Subcutaneous abdominal adipose tissue (tissue), 5 donors: ENCODE data around the gene TRDN.
"Not testable (repeated sequence)": the region's sequence is repeated elsewhere in the genome, so short reads cannot be mapped to it uniquely, and the experiment has no call there.

Source experiments
- H3K27ac ChIP-seq: one replicate; pipeline ENCODE4 v1.7.0; 2013; ENCODE audit warnings: low read depth, mild to moderate bottlenecking, inconsistent platforms, low read length, moderate library complexity
- H3K27me3 ChIP-seq, 5 donors: one replicate each; pipeline ENCODE4 v1.7.0; 2013; ENCODE audit warnings: low read length in 5 of 5, inconsistent platforms in 1 of 5; ENCODE audit not compliant: control insufficient read depth in 5 of 5, insufficient read depth in 4 of 5
- H3K36me3 ChIP-seq, 5 donors: one replicate each; pipeline ENCODE4 v1.7.0; 2013; ENCODE audit warnings: low read length in 5 of 5; ENCODE audit not compliant: control insufficient read depth in 5 of 5, insufficient read depth in 5 of 5
- H3K4me1 ChIP-seq, 5 donors: one replicate each; pipeline ENCODE4 v1.7.0; 2013; ENCODE audit warnings: low read length in 5 of 5, mild to moderate bottlenecking in 3 of 5, moderate library complexity in 1 of 5; ENCODE audit not compliant: control insufficient read depth in 5 of 5, insufficient read depth in 5 of 5
- H3K4me3 ChIP-seq, 5 donors: one replicate each; pipeline ENCODE4 v1.7.0; 2013; ENCODE audit warnings: low read length in 5 of 5, low read depth in 1 of 5
- H3K9ac ChIP-seq, 5 donors: one replicate each; pipeline ENCODE4 v1.7.0; 2013; ENCODE audit warnings: low read length in 5 of 5, mild to moderate bottlenecking in 4 of 5, moderate library complexity in 3 of 5
- H3K9me3 ChIP-seq, 5 donors: one replicate each; pipeline ENCODE4 v1.7.0; 2013; ENCODE audit warnings: low read length in 5 of 5; ENCODE audit not compliant: control insufficient read depth in 5 of 5
- donor health status: healthy.
- donor health status: healthy.
- donor health status: healthy.
- donor health status: healthy.
- donor health status: healthy.

Gene TRDN

DNA sequence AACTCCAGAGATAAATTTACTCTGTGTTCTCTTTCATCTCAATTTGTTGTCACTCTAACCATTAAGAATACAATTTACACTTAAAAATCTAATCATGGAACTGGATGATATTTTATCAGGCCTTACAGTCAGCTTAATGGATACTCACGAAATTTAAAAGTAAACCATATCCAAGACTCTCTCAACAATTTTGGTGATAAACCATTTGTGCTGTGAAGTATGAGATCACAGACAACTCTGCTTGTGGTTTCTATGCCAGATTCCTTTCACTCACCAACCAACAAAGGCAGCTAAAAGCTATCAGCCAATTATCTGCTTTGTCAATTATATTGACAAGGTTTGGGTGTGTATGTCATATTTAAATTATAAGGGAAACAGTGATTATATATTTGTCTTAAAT, 155.8 kb downstream of the TRDN start:
- no peak overlapping the region for H3K27ac ChIP-seq
- H3K4me1 ChIP-seq: no peaks in the 10 kb centered on the region
- no peaks in the 10 kb centered on the region for H3K27me3 ChIP-seq
- H3K36me3 ChIP-seq: no peaks in the 10 kb centered on the region
- no peaks in the 10 kb centered on the region for H3K9me3 ChIP-seq
- no peak overlapping the region for H3K4me3 ChIP-seq
- H3K9ac ChIP-seq: no peak overlapping the region

DNA sequence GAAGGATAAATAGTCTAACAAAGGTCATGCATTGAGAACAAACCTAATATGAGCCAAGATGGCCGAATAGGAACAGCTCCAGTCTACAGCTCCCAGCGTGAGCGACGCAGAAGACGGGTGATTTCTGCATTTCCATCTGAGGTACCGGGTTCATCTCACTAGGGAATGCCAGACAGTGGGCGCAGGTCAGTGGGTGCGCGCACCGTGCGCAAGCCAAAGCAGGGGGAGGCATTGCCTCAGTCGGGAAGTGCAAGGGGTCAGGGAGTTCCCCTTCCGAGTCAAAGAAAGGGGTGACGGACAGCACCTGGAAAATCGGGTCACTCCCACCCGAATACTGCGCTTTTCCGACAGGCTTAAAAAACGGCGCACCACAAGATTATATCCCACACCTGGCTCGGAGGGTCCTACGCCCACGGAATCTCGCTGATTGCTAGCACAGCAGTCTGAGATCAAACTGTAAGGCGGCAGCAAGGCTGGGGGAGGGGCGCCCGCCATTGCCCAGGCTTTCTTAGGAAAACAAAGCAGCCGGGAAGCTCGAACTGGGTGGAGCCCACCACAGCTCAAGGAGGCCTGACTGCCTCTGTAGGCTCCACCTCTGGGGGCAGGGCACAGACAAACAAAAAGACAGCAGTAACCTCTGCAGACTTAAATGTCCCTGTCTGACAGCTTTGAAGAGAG, 164.6 kb downstream of the TRDN start:
- H3K9me3 ChIP-seq, H3K9ac ChIP-seq, H3K4me1 ChIP-seq, H3K27ac ChIP-seq, H3K27me3 ChIP-seq, H3K4me3 ChIP-seq, H3K36me3 ChIP-seq: not testable (repeated sequence)

DNA sequence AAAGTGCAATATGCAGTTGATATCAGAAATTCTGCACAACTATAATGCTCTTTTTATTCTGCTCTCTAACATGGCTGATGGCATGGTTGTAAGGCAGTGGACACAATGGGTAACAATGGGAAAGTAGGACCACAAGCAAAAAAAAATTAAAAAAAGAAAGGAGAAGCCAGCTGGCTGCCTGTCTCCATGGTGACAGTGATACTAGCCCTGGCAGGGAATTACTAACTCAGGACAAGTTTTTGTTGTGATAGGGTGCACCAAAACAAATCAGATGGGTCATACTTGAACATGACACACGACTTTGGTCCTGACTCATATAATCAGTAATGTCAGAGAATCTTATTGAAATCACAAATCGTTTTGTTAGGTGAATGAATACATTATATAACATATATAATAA, 169.4 kb downstream of the TRDN start:
- Histone ChIP-seq H3K4me1 (no peaks in the 10 kb centered on the region), H3K36me3 (no peaks in the 10 kb centered on the region), H3K27ac (no peak overlapping the region), H3K9ac (no peak overlapping the region), H3K4me3 (no peak overlapping the region), H3K27me3 (no peaks in the 10 kb centered on the region), H3K9me3 (no peaks in the 10 kb centered on the region)

DNA sequence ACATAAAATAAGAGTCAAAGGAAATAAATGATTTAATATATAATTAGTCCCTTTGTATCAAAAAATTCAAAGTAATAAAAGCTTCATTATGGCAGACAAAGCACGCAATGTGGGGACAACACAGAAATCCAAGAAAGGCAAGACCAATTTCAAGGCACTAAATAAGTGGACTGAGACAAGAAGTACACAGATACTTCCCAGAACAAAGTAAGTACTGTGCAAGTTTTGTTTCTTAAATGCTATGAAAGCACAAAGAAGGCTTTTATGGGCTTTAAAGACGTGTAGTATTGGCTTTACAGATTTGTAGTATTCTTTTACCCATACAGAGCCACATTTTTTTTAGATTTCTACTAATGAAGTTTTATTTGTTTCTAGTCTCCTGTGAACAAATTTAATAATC, 174.6 kb downstream of the TRDN start:
- Histone ChIP-seq H3K9me3 (no peaks in the 10 kb centered on the region), H3K4me1 (no peaks in the 10 kb centered on the region), H3K27ac (no peak overlapping the region), H3K36me3 (no peaks in the 10 kb centered on the region), H3K9ac (no peak overlapping the region), H3K27me3 (no peaks in the 10 kb centered on the region), H3K4me3 (no peak overlapping the region)

DNA sequence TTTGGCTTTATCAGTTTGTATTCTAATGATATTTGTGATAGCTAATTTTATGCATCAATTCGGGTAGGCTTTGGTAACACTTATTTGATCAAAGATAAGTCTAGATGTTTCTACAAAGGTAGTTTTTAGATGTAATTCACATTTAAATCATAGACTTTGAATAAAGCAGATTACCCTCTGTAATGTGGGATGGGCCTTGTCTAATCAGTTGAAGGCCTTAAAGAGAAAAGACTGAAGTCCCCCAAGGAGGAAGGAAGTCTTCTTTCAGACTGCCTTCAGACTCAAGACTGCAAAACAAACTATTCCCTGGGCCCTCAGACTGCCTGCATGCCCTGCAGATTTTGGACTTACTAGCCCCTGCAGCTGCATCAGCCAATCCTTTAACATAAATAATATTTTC, 178.5 kb downstream of the TRDN start:
- no peaks in the 10 kb centered on the region for H3K36me3 ChIP-seq
- no peak overlapping the region for H3K9ac ChIP-seq
- H3K9me3 ChIP-seq: no peaks in the 10 kb centered on the region
- no peaks in the 10 kb centered on the region for H3K4me1 ChIP-seq
- H3K4me3 ChIP-seq: no peak overlapping the region
- H3K27me3 ChIP-seq: no peaks in the 10 kb centered on the region
- no peak overlapping the region for H3K27ac ChIP-seq

DNA sequence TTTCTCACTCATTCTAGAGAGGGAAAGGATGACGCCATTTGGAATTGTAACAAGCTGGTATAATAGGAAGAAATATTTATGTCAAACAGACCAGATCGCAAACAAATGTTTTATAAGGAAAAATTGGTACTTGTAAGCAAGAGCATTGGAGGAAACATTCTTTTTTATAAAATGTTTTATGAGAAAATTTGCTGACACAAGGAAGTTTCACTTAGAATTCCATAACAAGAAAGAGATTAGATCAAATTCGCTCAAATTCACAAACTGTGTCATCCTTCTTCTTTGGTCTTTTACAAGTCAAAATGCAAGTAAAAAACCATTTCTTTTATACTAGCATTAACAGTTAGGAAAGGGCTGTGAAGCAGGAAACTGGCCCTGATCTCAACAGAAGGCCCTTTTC, 179.9 kb downstream of the TRDN start:
- H3K27me3 ChIP-seq: no peaks in the 10 kb centered on the region
- peaks cover 0 to 5% (median 0%) of the 10 kb centered on the region in 5 donors for H3K9me3 ChIP-seq
- no peaks in the 10 kb centered on the region for H3K4me1 ChIP-seq
- H3K4me3 ChIP-seq: no peak overlapping the region
- no peaks in the 10 kb centered on the region for H3K36me3 ChIP-seq
- no peak overlapping the region for H3K9ac ChIP-seq
- H3K27ac ChIP-seq: no peak overlapping the region

DNA sequence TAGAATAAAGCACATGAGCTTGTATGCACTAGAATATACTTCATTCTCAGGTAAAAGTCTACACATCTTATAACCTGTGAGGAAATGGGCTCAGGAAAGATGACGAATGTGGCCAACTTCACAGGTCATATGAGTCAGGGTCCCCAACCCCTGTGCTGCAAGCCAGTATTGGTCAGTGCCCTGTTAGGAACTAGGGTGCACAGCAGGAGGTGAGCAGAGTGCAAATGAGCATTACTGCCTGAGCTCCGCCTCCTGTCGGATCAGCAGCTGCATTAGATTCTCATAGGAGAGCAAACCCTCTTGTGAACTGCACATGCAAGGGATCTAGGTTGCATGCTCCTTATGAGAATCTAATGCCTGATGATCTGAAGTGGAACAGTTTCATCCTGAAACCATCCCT, 182.3 kb downstream of the TRDN start:
- no peak overlapping the region for H3K27ac ChIP-seq
- H3K4me1 ChIP-seq: no peaks in the 10 kb centered on the region
- no peak overlapping the region for H3K9ac ChIP-seq
- no peaks in the 10 kb centered on the region for H3K36me3 ChIP-seq
- H3K9me3 ChIP-seq: peaks cover 0 to 6% (median 0%) of the 10 kb centered on the region in 5 donors
- H3K4me3 ChIP-seq: no peak overlapping the region
- no peaks in the 10 kb centered on the region for H3K27me3 ChIP-seq

DNA sequence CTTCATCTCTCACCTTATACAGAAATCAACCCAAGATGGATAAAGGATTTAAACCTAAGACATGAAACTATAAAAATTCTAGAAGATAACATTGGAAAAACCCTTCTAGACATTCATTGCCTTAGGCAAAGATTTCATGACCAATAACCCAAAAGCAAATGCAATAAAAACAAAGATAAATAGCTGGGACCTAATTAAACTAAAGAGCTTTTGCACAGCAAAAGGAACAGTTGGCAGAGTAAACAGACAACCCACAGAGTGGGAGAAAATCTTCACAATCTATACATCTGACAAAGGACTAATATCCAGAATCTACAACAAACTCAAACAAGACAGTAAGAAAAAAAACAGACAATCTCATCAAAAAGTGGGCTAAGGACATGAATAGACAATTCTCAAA, 183.7 kb downstream of the TRDN start:
- not testable (repeated sequence) for H3K27me3 ChIP-seq, H3K9ac ChIP-seq, H3K9me3 ChIP-seq, H3K4me1 ChIP-seq, H3K4me3 ChIP-seq, H3K27ac ChIP-seq, H3K36me3 ChIP-seq

DNA sequence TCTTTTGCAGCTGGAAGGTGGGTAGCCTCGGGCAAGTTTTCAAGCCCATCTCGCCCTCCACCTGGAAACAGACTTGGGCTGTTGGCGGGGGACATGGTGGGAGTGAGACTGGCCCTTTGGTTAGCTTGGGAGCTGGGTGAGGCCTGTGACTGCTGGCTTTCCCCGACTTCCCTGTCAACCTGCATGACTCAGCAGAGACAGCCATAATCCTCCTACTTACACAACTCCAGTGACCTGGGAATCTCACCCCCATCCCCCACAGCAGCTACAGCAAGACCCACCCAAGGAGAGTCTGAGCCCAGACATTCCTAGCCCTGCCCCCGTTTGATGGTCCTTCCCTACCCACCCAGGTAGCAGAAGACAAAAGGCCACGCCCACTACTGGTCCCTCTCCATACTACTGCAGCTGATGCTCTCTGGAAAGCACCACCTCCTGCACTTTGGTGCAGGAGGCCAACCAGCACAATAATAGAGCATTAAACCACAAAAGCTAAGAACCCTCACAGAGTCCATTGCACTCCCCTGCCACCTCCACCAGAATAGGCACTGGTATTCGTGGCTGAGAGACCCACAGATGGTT, 188.4 kb downstream of the TRDN start:
- H3K27ac ChIP-seq: no peak overlapping the region
- no peaks in the 10 kb centered on the region for H3K4me1 ChIP-seq
- H3K9me3 ChIP-seq: peaks cover 0 to 10% (median 0%) of the 10 kb centered on the region in 5 donors

DNA sequence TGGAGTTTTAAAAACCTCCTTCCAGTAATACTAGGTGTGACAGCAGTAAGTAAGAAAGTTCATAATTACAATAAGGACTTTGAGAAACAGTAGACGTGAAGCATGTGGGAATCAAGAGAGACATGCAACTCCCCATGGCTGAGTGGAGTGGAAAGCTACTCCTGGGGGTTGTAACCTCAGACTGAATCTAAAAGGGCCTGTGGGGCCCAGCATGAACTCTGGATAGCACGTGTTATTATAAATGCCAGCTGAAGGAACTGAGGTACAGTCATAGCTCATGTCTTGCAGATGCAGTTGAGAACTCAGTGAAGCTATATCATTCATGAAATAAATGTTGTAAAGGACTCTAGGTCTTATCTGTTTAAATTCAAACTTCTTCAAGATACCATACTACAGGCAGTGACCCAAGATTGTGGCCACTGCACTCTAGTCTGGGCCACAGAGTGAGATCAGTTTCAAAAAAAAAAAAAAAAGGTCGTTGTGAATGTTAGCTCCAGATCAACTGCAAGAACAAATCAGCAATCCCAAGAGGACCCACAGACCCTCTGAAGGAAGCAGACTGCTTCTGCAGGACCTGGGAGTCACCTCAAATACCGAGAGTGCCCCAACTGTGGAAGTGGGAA, 189.3 kb downstream of the TRDN start:
- peaks cover 0 to 10% (median 0%) of the 10 kb centered on the region in 5 donors for H3K9me3 ChIP-seq
- H3K27me3 ChIP-seq: no peaks in the 10 kb centered on the region
- no peak overlapping the region for H3K27ac ChIP-seq
- H3K9ac ChIP-seq: no peak overlapping the region
- no peaks in the 10 kb centered on the region for H3K36me3 ChIP-seq
- H3K4me1 ChIP-seq: no peaks in the 10 kb centered on the region
- H3K4me3 ChIP-seq: no peak overlapping the region

More for the DNA sequence above, 188.4 kb downstream of the TRDN start:
- Histone ChIP-seq H3K27me3 (no peaks in the 10 kb centered on the region), H3K4me3 (no peak overlapping the region), H3K9ac (no peak overlapping the region), H3K36me3 (no peaks in the 10 kb centered on the region)
